A172 (cell line): ENCODE measurements around the gene CDK5. TPM values are rescaled to one million over a fixed set of nuclear protein-coding genes. Genes with fewer than 3 reads are reported as not detected.

ENCODE experiments used
- DNase-seq: peaks from one replicate; pipeline ENCODE4 v3.0.0-alpha.2; 2015; ENCODE audit warnings: low spot score
- total RNA-seq: library from RNA; depleted of rRNA; stranded (reverse); fragments of >200 nt; shearing (Covaris generic); gene quantifications from 2 replicates; pipeline ENCODE4 v1.2.3, GENCODE V29; 2014

Gene CDK5
- total RNA-seq, 1 experiment from 2014 or later = 57.0 TPM

- DNase-seq = no peak
These were observed 17.3 kb upstream of the CDK5 start for GRCh38 chr7:151074817-151075661.

GRCh38 chr7:151073990-151074389, 16.3 kb upstream of the CDK5 start:
- DNase-seq = no peak

DNA sequence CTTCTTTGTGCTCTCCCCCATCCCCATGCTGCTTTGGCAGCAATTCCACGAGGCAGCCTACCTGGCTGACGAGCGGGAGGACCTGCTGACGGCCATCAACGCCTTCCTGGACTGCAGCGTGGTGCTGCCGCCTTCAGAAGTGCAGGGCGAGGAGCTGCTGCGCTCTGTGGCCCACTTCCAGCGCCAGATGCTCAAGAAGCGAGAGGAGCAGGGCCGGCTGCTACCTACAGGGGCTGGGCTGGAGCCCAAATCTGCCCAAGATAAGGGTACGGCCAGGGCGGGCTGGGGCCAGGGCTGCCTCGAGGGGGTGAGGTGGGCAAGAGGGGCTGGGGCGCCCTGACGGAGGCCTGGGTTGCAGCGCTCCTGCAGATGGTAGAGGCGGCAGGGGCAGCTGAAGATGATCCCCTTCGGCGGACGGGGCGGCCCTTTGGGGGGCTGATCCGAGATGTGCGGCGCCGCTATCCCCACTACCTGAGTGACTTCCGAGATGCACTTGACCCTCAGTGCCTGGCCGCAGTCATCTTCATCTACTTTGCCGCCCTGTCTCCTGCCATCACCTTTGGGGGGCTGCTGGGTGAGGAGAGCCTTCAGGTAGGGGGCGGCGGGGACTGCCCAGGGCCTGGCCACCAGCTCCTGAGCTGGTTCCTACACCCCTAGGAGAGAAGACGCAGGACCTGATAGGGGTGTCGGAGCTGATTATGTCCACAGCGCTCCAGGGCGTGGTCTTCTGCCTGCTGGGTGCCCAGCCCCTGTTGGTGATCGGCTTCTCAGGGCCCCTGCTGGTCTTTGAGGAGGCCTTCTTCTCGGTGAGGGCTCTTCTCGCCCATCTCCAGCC, 13.6 kb upstream of the CDK5 start:
- DNase-seq = no peak

DNA sequence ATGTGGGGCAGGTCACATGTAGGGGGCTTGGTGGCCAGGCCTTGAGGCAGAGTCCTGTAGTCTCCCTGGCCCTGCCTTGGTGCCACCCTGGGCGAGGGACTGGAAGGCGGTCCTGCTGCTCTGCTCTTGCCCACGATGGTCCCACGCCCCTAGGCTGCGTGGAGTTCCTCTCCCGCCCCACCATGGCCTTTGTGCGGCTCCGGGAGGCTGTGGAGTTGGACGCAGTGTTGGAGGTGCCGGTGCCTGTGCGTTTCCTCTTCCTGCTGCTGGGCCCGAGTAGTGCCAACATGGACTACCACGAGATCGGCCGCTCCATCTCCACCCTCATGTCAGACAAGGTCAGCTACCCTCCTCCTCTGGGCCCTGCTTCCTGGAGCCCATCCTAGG, 12.9 kb upstream of the CDK5 start:
- DNase-seq = no peak

DNA sequence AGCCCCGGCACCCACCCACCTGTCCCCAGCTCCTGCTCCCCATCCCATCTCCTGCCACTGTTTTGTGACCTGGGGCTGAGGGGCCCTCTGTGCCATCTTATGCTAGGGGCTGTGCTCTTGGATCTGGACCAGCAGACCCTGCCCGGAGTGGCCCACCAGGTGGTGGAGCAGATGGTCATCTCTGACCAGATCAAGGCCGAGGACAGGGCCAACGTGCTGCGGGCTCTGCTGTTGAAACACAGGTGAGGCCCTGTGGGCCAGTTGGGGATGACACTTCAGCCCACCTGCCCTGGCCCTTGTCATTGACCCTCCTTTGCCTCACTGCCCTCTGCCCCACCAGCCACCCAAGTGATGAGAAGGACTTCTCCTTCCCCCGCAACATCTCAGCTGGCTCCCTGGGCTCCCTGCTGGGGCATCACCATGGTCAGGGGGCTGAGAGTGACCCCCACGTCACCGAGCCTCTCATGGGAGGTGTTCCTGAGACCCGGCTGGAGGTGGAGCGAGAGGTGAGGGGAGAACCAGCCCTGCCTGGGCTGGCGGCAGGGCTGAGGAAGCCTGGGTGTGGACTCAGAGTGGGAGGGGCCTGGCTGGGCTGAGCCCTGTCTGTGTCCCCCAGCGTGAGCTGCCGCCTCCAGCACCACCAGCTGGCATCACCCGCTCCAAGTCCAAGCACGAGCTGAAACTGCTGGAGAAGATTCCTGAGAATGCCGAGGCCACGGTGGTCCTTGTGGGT, 12.3 kb upstream of the CDK5 start:
- DNase-seq = no peak

DNA sequence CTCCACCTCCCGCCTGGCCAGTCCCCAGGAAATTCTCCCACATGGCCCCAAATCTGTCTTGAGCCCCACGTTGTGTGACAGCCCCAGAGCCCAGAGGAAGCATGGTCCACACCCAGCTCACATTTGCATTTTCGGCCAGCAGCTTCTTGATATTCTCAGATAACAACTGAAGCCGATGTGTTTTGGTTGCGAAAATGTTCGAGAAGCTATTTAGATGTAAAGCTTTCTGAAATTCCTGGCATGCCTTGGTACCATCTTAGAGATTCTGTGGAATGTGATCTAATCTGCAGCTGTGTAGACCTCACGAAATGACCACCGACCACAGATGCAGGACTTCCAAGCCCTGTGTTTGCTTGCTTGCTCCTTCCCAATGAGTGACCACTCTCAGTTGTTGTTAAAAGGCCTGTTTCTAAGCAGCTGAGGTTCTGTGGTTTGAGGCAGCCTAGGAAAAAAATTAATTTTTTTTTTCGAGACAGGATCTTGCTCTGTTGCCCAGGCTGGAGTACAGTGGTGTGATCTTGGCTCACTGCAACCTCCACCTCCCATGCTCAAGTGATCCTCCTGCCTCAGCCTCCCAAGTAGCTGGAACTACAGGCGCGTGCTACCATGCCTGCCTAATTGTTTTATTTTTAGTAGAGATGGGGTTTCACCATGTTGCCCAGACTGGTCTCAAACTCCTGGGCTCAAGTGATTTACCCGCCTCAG, 10.5 kb upstream of the CDK5 start:
- DNase-seq = peak; percentile 72

DNA sequence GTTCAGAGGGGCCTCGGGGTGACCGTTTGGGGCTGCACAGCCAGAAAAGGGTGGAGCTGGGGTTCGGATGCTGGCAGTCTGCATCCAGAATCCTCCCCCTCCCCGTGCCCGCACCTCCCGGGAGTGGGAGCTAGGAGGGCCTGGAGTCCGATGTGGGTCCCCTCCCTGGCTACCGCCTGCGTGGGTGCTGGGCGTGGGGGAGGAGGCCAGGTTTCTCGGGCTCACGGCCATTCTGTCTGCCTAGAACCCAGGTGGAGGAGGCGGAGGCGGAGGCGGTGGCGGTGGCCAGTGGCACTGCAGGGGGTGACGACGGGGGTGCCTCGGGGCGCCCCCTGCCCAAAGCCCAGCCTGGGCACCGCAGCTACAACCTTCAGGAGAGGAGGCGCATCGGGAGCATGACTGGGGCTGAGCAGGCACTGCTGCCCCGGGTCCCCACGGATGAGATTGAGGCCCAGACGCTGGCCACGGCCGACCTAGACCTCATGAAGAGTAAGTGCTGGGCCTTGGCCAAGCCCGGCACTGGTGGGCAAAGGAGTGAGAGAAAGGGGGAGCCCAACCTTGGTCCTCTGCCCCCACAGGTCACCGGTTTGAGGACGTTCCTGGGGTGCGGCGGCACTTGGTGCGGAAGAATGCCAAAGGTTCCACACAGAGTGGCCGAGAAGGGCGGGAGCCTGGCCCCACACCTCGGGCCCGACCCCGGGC, 8.7 kb upstream of the CDK5 start:
- DNase-seq = no peak

DNA sequence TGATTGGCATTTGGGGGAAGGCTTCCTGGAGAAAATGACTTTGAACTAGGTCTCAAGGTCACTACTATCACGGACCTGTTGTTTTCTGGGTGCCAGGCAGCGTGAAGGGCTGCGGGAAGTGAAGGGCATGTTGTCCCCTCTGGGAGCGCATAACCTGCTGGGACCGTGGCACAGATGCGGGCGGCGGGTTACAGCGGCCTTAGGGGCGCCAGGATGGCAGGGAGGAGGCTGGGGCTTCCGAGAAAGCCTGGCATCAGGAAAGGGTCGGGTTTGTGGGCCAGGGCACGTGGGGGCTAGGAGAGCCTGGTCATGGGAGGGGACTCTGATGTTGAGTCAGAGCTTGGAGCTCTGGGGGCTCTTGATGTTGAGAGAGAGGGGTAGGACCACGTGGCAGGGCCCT, 7.8 kb upstream of the CDK5 start:
- no peak for DNase-seq

DNA sequence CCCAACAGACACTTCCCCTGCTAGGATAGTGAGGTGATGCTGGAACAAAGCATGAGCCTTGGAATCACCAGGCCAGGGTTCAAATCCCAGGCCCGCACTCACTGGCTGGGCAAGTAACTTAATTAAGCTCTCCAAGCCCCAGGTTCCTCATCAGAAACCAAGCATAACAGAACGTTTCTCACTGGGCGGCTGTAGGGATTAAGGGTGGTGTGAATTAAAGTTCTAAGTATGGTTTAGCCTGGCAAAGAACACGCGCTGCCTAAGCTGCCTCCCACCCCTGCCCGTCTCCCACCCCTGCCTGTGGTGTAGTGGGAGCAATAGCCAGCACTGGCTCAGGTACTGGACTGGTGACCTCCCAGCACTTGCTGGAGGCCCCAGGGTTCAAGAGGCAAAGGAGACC, 7.3 kb upstream of the CDK5 start:
- DNase-seq = no peak

DNA sequence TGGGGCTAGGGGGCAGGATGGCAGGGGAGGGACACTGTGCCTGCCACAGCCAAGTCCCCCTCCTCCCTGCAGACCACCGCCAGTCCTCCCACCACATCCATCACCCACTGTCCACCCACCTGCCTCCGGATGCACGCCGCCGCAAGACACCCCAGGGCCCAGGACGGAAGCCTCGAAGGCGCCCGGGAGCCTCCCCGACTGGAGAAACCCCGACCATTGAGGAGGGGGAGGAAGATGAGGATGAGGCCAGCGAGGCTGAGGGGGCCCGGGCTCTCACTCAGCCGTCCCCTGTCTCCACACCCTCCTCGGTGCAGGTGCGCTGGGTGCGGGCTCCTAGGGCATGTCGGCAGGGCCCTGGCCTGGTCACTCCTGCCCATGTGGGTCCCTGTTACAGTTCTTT, 6.8 kb upstream of the CDK5 start:
- DNase-seq = no peak

DNA sequence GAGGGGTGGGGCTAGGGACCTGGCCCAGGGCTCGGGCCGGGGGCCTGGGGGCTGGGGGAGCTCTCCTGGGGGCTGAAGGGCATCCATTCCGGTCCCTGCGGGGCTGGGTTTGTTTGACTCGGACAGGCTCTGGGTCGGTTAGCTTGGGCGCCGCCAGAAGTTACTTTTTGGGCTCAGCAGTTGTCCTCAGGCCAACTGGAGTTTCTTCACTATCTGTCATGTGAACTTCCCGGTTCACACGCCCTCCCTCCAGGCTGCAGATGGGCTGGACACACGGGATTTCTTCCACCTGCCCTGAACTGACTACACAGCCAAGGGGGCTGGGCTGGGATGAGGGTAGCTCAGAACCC, 5.5 kb upstream of the CDK5 start:
- peak; percentile 62 for DNase-seq

GRCh38 chr7:151062399-151063211, 4.9 kb upstream of the CDK5 start:
- peak; percentile 49 for DNase-seq

DNA sequence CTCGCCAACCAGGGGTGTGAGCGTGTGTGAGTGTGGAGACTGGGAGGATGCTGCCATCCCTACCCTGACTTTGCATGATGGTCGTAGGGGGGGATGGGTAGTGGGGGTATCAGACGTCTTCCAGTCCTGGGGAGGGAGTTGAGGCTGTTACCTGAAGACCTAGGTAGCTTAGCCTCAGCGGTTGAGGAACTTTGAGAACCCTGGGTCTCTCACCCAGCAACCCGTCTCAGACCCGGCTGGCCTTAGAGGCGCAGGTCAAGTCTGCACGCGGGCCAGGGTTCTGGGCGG, 4.4 kb upstream of the CDK5 start:
- DNase-seq = no peak

DNA sequence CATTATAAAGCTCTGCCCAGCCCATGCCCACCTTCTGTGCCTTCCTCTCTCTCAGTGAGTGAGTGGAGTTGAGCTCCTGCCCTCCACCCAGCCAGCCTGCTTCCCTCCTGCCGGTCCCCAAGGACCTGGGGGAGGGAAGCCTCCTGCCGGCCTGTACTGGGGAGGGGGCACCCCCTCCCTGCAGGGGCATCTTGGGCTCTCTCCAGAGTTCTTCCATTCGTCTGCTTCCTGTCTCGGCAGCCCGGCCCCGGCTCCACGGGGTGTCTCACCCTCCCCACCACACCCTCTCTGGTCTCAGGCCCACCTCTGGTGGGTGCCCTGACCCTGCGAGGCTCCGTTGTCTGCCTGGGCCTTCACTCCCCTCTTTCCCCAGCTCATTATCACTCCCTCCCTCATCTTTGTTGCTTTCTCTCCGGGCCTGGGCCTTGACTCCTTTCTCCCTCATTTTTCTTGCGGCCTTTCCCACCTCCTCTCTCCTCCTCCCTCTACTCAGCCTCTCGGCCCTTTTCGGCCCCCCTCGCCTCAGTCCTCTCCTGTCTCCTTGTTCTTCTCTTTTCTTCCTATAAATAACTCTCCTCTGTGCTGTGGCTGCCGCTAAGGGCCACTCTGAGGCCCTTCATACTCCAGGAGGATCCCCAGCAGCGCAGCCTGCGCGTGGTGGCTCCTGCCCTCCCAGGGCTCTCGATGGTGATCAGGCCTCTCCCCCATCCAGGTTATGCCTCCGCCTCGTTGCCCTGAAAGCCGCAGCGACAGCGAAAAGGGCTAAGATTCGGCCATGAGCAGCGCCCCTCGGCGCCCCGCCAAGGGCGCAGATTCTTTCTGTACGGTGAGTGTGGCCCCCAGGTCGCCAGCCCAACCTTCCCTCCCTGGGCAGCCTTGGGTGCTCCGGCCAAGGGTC, 3.8 kb upstream of the CDK5 start:
- no peak for DNase-seq

GRCh38 chr7:151060416-151061212, 2.9 kb upstream of the CDK5 start:
- peak; percentile 82 for DNase-seq

GRCh38 chr7:151060113-151060415, 2.4 kb upstream of the CDK5 start:
- no peak for DNase-seq

GRCh38 chr7:151059367-151060112, 1.8 kb upstream of the CDK5 start, which contains the start of gene SLC4A2:
SLC4A2 (plus strand) TSS chr7:151059589; CDS start chr7:151061988, 2,399 bp downstream.
- peak; percentile 66 for DNase-seq

- DNase-seq = no peak
These were observed 1.2 kb upstream of the CDK5 start for GRCh38 chr7:151058781-151059366.
